ENCODE data around the gene SLC25A36.
"Not testable (repeated sequence)": the region's sequence is repeated elsewhere in the genome, so short reads cannot be mapped to it uniquely, and the experiment has no call there.

SLC25A36 gene

DNA sequence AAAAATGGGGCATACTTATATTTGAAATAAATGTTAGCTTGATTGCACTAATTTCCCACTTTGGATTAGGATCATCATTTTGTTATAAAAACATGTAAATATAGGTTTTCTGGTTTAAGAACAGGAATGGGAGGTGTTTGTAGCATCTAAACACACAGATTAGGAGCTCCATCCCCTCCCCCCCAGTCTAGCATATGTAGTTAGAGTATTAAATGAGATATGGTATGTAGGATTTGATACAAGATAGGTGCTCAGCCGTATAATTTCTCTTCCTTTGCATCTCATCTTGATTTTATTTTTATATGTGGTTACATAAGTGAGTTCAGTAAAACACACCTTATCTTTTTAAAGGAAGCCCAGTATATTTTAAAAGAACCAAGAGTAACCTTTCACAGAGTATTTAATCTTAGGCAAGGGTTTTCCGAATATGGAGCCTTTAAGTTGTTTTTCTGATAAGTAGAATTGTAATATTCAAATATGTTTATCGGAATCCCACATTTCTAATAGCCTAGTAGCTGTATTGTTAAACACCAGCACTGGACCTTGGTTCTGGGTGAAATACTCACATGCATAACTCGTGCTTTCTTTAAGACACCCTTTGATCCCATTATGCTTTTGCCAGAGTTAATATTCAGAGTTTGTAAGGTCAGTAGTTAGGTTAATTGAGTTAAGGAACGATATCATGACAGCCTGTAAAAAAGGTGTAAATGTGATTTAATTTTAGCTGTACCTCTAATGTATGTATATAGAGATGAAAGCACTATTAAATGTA lies 2.3 kb downstream of the SLC25A36 start:
- TF ChIP-seq, protein P1, sequence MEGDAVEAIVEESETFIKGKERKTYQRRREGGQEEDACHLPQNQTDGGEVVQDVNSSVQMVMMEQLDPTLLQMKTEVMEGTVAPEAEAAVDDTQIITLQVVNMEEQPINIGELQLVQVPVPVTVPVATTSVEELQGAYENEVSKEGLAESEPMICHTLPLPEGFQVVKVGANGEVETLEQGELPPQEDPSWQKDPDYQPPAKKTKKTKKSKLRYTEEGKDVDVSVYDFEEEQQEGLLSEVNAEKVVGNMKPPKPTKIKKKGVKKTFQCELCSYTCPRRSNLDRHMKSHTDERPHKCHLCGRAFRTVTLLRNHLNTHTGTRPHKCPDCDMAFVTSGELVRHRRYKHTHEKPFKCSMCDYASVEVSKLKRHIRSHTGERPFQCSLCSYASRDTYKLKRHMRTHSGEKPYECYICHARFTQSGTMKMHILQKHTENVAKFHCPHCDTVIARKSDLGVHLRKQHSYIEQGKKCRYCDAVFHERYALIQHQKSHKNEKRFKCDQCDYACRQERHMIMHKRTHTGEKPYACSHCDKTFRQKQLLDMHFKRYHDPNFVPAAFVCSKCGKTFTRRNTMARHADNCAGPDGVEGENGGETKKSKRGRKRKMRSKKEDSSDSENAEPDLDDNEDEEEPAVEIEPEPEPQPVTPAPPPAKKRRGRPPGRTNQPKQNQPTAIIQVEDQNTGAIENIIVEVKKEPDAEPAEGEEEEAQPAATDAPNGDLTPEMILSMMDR (IDR thresholded peaks at IDR 0.05; ENCODE audit: insufficient read depth, missing control alignments) = no peak
- no peak for DNase-seq (ENCODE audit: insufficient read length, low spot score)
- no peak for FAIRE-seq

DNA sequence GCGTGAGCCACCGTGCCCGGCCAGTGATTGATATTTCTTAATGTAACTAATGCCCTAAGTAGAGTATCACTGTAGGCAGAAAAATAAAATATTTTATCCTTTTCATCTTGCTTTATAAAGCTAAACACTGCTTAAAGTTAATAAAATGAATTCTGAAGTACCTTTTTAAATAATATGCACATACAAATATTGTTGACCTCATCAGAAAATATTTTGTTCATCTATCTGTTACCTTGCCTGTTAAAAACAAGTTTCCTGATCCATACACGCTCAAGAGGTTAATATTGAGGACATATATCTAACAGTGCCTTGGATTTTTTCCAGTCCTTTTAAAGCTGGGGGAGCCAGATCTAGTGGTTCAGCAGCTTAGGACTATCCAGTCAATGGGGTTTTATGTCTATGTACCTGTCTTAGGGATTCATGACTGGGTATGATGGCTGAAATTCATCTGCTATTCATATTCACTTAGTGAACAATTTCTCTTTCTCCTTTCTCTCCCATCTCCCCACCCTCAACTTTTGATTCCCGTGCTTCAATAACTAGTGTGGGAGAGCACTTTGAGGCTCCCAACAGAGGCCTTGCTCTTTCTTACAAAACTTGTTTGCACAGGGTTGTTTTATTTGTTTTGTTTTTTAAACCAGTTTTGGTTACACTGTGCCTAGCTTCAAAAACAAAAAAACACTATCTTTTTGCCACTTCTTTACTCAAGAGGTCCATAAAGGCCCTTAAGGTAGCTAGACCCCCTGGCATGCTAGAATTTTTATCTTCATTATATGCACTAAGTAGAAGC lies 7.0 kb downstream of the SLC25A36 start:
- TF ChIP-seq, protein P1 (IDR thresholded peaks at IDR 0.05; ENCODE audit: insufficient read depth, missing control alignments) = no peak
- FAIRE-seq (no peak), DNase-seq (ENCODE audit: insufficient read length, low spot score) (no peak)

DNA sequence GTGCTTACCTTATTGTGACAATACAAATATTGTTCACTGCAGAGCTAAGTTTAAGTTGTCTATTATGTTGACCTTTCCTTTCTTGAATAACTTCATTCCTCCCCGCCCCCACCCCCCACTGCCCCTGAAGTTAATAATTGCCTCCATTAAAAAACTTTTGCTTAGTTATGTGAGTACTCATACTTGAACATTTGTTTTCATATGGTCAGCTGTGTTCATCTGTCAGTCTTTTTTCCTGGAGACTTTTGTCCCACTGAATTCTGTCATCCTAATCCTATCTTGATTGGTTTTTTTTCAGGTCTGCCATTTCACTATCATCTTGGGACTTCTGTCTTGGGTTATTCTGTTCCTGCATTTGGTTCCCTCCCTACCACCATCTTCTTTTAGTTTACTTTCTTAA lies 8.5 kb downstream of the SLC25A36 start:
- no peak for FAIRE-seq
- no peak for DNase-seq (ENCODE audit: insufficient read length, low spot score)
- TF ChIP-seq, protein P1 (IDR thresholded peaks at IDR 0.05; ENCODE audit: insufficient read depth, missing control alignments) = no peak

DNA sequence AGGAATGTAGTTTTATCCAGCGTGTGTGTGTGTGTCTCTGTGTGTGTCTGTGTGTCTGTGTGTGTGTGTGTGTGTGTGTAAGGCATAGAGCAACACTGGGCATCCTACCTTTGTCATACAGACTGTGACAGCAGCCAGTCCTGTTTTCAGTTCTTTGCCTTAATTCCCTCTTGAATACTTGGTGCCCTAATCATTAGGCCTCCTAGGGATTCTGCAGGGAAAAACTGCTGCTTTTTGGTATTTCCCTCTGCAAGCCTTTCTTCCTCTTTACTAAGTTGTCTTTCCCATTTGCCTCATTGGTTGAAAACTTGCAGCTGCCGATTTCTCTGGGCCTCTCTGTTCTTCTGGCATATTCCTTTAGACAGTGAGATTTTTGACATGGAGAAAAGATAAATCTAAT lies 9.2 kb downstream of the SLC25A36 start:
- TF ChIP-seq, protein P1 (IDR thresholded peaks at IDR 0.05; ENCODE audit: insufficient read depth, missing control alignments) = no peak
- DNase-seq (ENCODE audit: insufficient read length, low spot score) = no peak
- no peak for FAIRE-seq

DNA sequence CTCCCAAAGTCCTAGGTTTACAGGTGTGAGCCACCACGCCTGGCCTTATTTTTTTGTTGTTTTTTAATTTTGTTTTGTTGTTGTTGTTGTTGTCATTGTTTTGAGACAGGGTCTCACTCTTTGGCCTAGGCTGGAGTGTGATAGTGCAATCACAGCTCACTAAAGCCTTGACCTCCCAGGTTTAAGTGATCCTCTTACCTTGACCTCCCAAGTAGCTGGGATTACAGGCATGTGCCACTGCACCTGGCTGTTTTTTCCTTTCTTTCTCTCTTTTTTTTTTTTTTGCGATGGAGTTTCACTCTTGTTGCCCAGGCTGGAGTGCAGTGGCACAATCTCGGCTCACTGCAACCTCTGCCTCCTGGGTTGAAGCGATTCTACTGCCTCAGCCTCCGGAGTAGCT lies 10.1 kb downstream of the SLC25A36 start:
- FAIRE-seq; DNase-seq (ENCODE audit: insufficient read length, low spot score): not testable (repeated sequence)

DNA sequence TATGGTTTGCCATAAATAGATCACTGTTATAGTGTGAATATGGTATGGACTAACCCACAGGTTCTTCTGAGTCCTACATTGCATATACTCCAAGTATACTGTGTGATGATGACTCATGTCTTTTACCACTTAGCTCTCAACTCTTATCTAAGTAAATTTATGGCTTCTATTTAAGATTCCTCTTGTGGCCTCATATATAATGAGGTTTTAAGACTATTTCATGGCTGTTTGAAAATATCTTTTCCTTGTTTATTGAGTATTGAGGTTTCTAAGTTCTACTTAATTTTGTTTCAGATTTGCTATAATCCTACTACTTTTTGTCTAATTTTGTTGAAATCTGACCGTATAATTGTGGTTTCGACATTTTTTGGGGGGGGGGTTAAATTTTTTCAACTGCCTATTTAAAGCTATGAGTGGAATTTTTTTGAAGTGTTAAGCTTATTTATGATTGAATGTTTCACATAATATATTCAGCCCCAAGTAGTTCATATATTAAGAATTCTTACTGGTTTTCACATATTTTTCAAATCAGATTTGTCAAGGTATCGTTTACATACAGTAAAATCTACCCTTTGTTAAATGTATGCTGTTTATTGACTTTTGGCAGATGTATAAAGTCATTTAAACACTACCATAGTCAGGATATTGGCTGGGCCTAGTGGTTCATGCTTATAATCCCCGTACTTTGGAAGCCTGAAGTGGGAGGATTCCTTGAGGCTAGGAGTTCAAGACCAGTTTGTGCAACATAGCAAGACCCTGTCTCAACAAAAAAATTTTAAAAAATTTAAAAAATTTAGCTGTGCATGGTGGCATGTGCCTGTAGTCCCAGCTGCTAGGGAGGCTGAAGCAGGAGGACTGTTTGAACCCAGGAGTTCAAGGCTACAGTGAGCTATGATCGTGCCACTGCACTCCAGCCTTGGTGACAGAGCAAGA lies 11.7 kb downstream of the SLC25A36 start:
- DNase-seq (ENCODE audit: insufficient read length, low spot score) (no peak), FAIRE-seq (no peak)
- TF ChIP-seq, protein P1 (IDR thresholded peaks at IDR 0.05; ENCODE audit: insufficient read depth, missing control alignments) = no peak

DNA sequence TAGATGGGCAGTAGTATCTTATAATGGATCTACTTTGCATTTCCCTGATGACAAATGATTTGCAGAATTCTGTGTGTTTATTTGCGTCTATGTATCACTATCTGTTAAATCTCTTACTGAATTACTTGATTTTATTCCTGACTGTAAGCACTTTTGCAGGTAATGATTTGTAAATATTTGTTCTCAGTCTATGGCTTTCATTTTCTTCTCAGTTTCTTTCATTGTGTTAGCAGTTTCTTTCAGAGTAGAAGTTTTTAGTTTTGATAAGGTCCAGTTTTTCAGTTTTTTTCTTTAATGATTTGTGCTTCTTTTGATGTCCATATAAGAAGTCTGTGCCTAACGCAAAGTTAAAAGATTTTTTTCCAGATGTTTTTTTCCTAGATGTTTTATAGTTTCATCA lies 12.9 kb downstream of the SLC25A36 start:
- FAIRE-seq = no peak
- TF ChIP-seq, protein P1 (IDR thresholded peaks at IDR 0.05; ENCODE audit: insufficient read depth, missing control alignments) = no peak

More for the DNA sequence above, 12.9 kb downstream of the SLC25A36 start:
- DNase-seq (ENCODE audit: insufficient read length, low spot score) = no peak
